Measurements from ENCODE around the gene PEMT.

DNA sequence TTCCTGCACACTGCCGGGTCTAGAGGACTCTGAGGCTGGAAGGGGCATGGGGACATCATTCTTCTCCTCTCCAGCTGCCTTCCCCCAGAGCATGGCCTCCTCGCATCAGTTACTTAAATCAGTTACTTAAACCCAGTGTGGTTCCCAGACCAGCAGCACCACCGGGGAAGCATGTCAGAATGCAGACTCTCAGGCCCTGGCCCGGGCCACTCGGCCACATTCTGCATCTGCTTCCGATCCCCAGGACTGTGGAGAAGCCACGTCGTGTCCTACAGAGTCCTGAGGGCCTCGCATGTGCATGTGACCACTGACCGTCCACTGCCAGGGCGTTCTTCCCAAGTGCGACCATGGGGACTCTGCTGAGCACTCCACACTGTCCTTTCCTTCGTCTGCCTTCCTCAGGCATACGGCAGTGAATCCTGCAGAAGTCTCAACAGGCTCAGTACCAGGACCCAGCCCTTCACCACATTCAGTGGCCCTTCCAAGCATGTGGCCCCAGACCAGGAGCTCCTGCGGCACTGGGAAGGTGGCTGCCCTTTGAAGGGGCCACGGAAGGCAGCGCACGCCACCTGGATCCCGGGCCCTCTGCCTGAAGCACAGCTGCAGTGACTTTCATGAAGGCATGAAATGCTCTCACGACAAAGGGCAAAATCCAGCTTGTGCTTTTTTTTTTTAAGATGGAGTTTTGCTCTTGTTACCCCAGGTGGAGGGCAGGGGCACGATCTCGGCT is 48.4 kb downstream of the PEMT start:
- TF ChIP-seq RAD21 (conservative IDR thresholded peaks at IDR 0.05 in 1 of 2, IDR thresholded peaks at IDR 0.05 in 1 of 2) (no peak), JUN (IDR thresholded peaks at IDR 0.05) (no peak), POLR2A (IDR thresholded peaks at IDR 0.05; ENCODE audit: low read length) (no peak), HOXB13 (CRISPR knock-in tag; IDR thresholded peaks at IDR 0.05; ENCODE audit: low read depth) (no peak), SREBF2 (IDR thresholded peaks at IDR 0.05) (no peak), MYC (IDR thresholded peaks at IDR 0.05; ENCODE audit: borderline replicate concordance, low read length) (no peak), RNF2 (IDR thresholded peaks at IDR 0.05; ENCODE audit: borderline replicate concordance, low read depth) (no peak), RFX5 (IDR thresholded peaks at IDR 0.05) (no peak), NR3C1 (IDR thresholded peaks at IDR 0.05) (no peak), USF2 (IDR thresholded peaks at IDR 0.05) (no peak), EP300 (IDR thresholded peaks at IDR 0.05) (no peak)
- TF ChIP-seq, protein P1, sequence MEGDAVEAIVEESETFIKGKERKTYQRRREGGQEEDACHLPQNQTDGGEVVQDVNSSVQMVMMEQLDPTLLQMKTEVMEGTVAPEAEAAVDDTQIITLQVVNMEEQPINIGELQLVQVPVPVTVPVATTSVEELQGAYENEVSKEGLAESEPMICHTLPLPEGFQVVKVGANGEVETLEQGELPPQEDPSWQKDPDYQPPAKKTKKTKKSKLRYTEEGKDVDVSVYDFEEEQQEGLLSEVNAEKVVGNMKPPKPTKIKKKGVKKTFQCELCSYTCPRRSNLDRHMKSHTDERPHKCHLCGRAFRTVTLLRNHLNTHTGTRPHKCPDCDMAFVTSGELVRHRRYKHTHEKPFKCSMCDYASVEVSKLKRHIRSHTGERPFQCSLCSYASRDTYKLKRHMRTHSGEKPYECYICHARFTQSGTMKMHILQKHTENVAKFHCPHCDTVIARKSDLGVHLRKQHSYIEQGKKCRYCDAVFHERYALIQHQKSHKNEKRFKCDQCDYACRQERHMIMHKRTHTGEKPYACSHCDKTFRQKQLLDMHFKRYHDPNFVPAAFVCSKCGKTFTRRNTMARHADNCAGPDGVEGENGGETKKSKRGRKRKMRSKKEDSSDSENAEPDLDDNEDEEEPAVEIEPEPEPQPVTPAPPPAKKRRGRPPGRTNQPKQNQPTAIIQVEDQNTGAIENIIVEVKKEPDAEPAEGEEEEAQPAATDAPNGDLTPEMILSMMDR (IDR thresholded peaks at IDR 0.05) = no peak
- TF ChIP-seq, protein P2, sequence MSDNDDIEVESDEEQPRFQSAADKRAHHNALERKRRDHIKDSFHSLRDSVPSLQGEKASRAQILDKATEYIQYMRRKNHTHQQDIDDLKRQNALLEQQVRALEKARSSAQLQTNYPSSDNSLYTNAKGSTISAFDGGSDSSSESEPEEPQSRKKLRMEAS (IDR thresholded peaks at IDR 0.05) = no peak
- TF ChIP-seq, protein P3, sequence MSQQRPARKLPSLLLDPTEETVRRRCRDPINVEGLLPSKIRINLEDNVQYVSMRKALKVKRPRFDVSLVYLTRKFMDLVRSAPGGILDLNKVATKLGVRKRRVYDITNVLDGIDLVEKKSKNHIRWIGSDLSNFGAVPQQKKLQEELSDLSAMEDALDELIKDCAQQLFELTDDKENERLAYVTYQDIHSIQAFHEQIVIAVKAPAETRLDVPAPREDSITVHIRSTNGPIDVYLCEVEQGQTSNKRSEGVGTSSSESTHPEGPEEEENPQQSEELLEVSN (IDR thresholded peaks at IDR 0.05; ENCODE audit: borderline replicate concordance, low read depth) = no peak
